Activated CD8-positive, alpha-beta T cell treated with anti-CD3 and anti-CD28 coated beads, Interleukin-2, amount 10 ng/mL, durations not matched to agents 7 days and 5 days (primary cell): Measurements from ENCODE around the gene C16orf46. TPM values are rescaled to one million over a fixed set of nuclear protein-coding genes. Genes with fewer than 3 reads are reported as not detected.
"Not testable (repeated sequence)": the region's sequence is repeated elsewhere in the genome, so short reads cannot be mapped to it uniquely, and the experiment has no call there.

Experiments used
- ATAC-seq: fragments of 150-1000 bp; cut with Tn5 transposase; one replicate; pipeline ENCODE4 v1.10.0; 2021; ENCODE audit warnings: moderate library complexity
- CTCF ChIA-PET: fragments of 350-600 bp; sonication (Branson Sonifier 250); formaldehyde crosslinking; loops from one replicate; lab custom pipeline; 2021; ENCODE audit warnings: antibody characterized with exemption; lab: Charles Lee
- POLR2A ChIA-PET: fragments of 350-600 bp; sonication (Branson Sonifier 250); formaldehyde crosslinking; loops from one replicate; lab custom pipeline; 2021; ENCODE audit warnings: antibody characterized with exemption; lab: Charles Lee
- DNase-seq: peaks from one replicate; pipeline ENCODE4 v3.0.0-alpha.2; 2020
- H3K27ac Mint-ChIP-seq: one replicate; pipeline ENCODE4 v1.8.0; 2021; ENCODE audit warnings: mild to moderate bottlenecking, mixed read lengths
- H3K27me3 Mint-ChIP-seq: one replicate; pipeline ENCODE4 v1.8.0; 2021; ENCODE audit warnings: low read depth, mixed read lengths
- H3K36me3 Mint-ChIP-seq: one replicate; pipeline ENCODE4 v1.8.0; 2021; ENCODE audit warnings: low read depth, mixed read lengths
- H3K4me1 Mint-ChIP-seq: one replicate; pipeline ENCODE4 v1.8.0; 2021; ENCODE audit warnings: low read depth, mixed read lengths
- H3K4me3 Mint-ChIP-seq: one replicate; pipeline ENCODE4 v1.8.0; 2021; ENCODE audit warnings: mild to moderate bottlenecking, mixed read lengths
- H3K9me3 Mint-ChIP-seq: one replicate; pipeline ENCODE4 v1.8.0; 2022; ENCODE audit warnings: mixed read lengths; ENCODE audit not compliant: insufficient read depth
- total RNA-seq, 2 experiments: library from RNA; stranded (reverse); gene quantifications; one replicate each; pipeline ENCODE4 v1.2.3, GENCODE V29; 2021

C16orf46 gene
- under 1 TPM in 1 of 2 experiments, not detected in 1; 0.23 TPM for total RNA-seq

DNA sequence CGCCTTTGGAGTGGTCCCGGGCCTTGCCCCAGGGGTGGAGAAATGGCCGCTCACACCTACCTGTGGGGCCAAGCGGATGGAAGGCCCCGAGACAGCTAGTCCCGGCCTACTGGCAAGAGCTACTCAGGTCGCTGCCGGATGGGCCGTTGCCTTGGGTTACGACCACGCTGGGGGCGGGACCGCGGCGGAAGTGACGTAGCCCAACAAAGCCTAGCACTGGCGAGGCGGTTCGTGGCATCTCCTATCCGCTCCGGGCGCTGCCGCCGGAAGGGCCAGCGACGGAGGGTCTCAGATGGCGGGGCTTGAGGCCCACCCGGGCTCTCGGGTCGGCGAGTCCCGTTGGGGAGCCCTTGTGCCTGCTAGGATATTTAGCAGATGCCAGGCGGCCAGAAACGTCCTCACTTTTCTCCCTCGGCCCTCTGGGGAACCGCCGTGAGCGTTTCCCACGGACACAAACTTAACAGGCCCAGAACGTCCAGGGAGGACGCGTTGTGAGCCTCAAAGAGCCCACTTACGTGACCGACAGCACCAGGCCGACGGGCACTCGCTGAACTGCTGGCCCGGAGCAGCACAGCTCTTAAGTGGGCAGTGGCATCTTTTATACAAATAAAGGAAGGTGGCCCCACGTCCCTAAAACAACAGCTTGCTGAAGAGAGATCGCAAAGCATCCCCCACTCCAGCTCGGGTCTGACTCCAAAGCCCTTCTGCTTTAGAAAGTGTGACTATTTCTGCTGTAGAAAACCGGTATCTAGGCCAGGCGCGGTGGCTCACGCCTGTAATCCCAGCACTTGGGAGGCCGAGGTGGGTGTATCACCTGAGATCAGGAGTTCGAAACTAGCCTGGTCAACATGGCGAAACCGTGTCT lies at the start of gene C16orf46:
Gene C16orf46, minus strand, starts transcription at position 163 of the 865 bp plus-strand sequence. CDS start 13,283 bp downstream, outside the sequence.
- Mint-ChIP-seq H3K4me1 (peaks cover 6% of the 10 kb centered on the region), H3K4me3 (peak within 1 kb of the TSS; percentile 5), H3K27me3 (no peaks in the 10 kb centered on the region), H3K36me3 (no peaks in the 10 kb centered on the region), H3K27ac (peak within 1 kb of the TSS; percentile 25), H3K9me3 (no peaks in the 10 kb centered on the region)
- DNase-seq, result peak; percentile 98
- peak; percentile 90 for ATAC-seq
- CTCF ChIA-PET, result interaction anchor here (0.6 to 9.0 kb wide), 10 partner anchors 11 to 550 kb away, joined by 3 to 107 read pairs (median 4); partner anchors contain the start of gene ATMIN
- POLR2A ChIA-PET, result interaction anchor here (0.9 to 2.7 kb wide), 9 partner anchors 11 to 237 kb away, joined by 3 to 29 read pairs (median 7); partner anchors contain the start of genes ATMIN, CENPN, CMC2 and GAN

- Mint-ChIP-seq H3K4me3 (no peak overlapping the region), H3K27ac (no peak overlapping the region), H3K36me3 (no peaks in the 10 kb centered on the region), H3K27me3 (peaks cover 5% of the 10 kb centered on the region), H3K9me3 (no peaks in the 10 kb centered on the region), H3K4me1 (no peaks in the 10 kb centered on the region)
- POLR2A ChIA-PET, result no interaction called here
- DNase-seq, result no peak
- CTCF ChIA-PET, result no interaction called here
- no peak for ATAC-seq
Measured at GRCh38 chr16:81123092-81123852, 46.2 kb upstream of the C16orf46 start.

- no peaks in the 10 kb centered on the region for H3K4me1 Mint-ChIP-seq
- ChIA-PET CTCF (interaction anchor here (0.5 kb wide), 1 partner anchor 40 kb away, joined by 3 read pairs; no protein-coding TSS in a partner anchor), POLR2A (no interaction called here)
- no peak for ATAC-seq
- H3K27ac Mint-ChIP-seq, result no peak overlapping the region
- no peaks in the 10 kb centered on the region for H3K9me3 Mint-ChIP-seq
- no peak for DNase-seq
- H3K36me3 Mint-ChIP-seq, result no peaks in the 10 kb centered on the region
- H3K4me3 Mint-ChIP-seq, result no peak overlapping the region
- H3K27me3 Mint-ChIP-seq, result peaks cover 5% of the 10 kb centered on the region
Measured at GRCh38 chr16:81121474-81121990, 44.5 kb upstream of the C16orf46 start.

- Mint-ChIP-seq H3K27ac (no peak overlapping the region), H3K4me3 (no peak overlapping the region), H3K9me3 (no peaks in the 10 kb centered on the region), H3K4me1 (no peaks in the 10 kb centered on the region), H3K36me3 (no peaks in the 10 kb centered on the region), H3K27me3 (peaks cover 4% of the 10 kb centered on the region)
- ChIA-PET CTCF (no interaction called here), POLR2A (no interaction called here)
- DNase-seq (no peak), ATAC-seq (no peak)
Measured at GRCh38 chr16:81117436-81117835, 40.4 kb upstream of the C16orf46 start.

DNA sequence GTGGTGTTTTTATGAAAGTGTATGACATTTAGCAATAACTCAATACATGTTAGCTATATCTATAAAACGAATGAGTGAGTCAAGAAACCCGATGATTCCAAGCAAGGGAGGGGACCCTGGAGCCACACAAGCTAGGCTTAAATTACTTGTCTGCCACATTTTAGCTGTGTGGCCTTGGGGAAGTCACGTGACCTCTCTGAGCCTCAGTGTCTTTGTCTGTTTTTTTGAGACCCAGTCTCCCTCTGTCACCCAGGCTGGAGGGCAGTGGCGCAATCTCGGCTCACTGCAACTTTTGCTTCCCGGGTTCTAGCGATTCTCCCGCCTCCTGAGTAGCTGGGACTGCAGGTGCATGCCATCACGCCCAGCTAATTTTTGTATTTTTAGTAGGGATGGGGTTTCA lies 39.2 kb upstream of the C16orf46 start:
- ChIA-PET POLR2A (no interaction called here), CTCF (no interaction called here)
- no peak overlapping the region for H3K4me3 Mint-ChIP-seq
- DNase-seq (no peak), ATAC-seq (no peak)
- H3K9me3 Mint-ChIP-seq, result no peaks in the 10 kb centered on the region
- H3K27me3 Mint-ChIP-seq, result peaks cover 7% of the 10 kb centered on the region
- no peaks in the 10 kb centered on the region for H3K36me3 Mint-ChIP-seq
- H3K27ac Mint-ChIP-seq, result no peak overlapping the region
- H3K4me1 Mint-ChIP-seq, result no peaks in the 10 kb centered on the region

GRCh38 chr16:81112453-81112852 lies 35.4 kb upstream of the C16orf46 start:
- H3K36me3 Mint-ChIP-seq, result no peaks in the 10 kb centered on the region
- H3K27ac Mint-ChIP-seq, result no peak overlapping the region
- ATAC-seq (no peak), DNase-seq (no peak)
- POLR2A ChIA-PET, result no interaction called here
- H3K9me3 Mint-ChIP-seq, result no peaks in the 10 kb centered on the region
- H3K4me3 Mint-ChIP-seq, result no peak overlapping the region
- CTCF ChIA-PET, result no interaction called here
- peaks cover 4% of the 10 kb centered on the region for H3K27me3 Mint-ChIP-seq
- no peaks in the 10 kb centered on the region for H3K4me1 Mint-ChIP-seq

DNA sequence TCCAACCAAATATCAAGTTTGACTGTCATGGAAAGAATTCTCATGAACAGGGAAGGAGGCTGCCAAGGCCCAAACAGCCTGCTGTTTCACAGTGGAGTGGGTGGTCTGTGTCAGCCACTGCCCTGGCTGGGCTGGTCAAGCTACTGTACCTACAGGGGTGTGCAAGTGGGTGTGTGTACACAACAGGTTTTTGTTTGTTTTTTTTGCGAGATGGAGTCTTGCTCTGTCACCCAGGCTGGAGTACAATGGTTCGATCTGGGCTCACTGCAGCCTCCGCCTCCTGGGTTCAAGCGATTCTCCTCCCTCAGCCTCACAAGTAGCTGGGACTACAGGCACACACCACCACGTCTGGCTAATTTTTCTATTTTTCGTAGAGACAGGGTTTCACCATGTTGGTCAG lies 32.2 kb upstream of the C16orf46 start:
- H3K9me3 Mint-ChIP-seq, CTCF ChIA-PET, ATAC-seq, POLR2A ChIA-PET, H3K4me3 Mint-ChIP-seq, H3K4me1 Mint-ChIP-seq, H3K27me3 Mint-ChIP-seq, DNase-seq, H3K36me3 Mint-ChIP-seq, H3K27ac Mint-ChIP-seq: not testable (repeated sequence)

- Mint-ChIP-seq H3K4me1 (no peaks in the 10 kb centered on the region), H3K9me3 (no peaks in the 10 kb centered on the region), H3K27ac (no peak overlapping the region), H3K27me3 (peaks cover 8% of the 10 kb centered on the region), H3K36me3 (no peaks in the 10 kb centered on the region), H3K4me3 (no peak overlapping the region)
- ATAC-seq (no peak), DNase-seq (no peak)
- ChIA-PET POLR2A (no interaction called here), CTCF (no interaction called here)
Measured at GRCh38 chr16:81107511-81107910, 30.5 kb upstream of the C16orf46 start.

GRCh38 chr16:81106826-81107503 lies 29.9 kb upstream of the C16orf46 start:
- Mint-ChIP-seq H3K27me3 (peaks cover 4% of the 10 kb centered on the region), H3K9me3 (no peaks in the 10 kb centered on the region), H3K27ac (no peak overlapping the region), H3K4me1 (no peaks in the 10 kb centered on the region), H3K4me3 (no peak overlapping the region), H3K36me3 (no peaks in the 10 kb centered on the region)
- DNase-seq, result no peak
- POLR2A ChIA-PET, result no interaction called here
- no peak for ATAC-seq
- CTCF ChIA-PET, result no interaction called here

DNA sequence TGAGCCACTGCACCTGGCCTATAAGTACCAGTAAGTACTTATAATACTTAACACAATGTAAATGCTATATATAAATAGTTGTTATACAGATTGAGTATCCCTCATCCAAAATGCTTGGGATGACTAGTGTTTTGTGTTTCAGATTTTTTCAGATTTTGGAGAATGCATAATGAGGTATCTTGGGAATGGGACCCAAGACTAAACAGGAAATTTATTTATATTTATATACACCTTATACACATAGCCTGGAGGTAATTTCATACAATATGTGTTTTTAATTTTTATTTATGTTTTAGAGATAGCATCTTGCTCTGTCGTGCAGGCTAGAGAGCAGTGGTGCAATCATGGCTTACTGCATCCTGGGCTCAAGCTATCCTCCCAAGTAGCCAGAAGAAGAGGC lies 28.9 kb upstream of the C16orf46 start:
- no peak overlapping the region for H3K27ac Mint-ChIP-seq
- DNase-seq (no peak), ATAC-seq (no peak)
- H3K9me3 Mint-ChIP-seq, result no peaks in the 10 kb centered on the region
- CTCF ChIA-PET, result no interaction called here
- no peak overlapping the region for H3K4me3 Mint-ChIP-seq
- POLR2A ChIA-PET, result no interaction called here
- H3K36me3 Mint-ChIP-seq, result no peaks in the 10 kb centered on the region
- H3K27me3 Mint-ChIP-seq, result peaks cover 4% of the 10 kb centered on the region
- H3K4me1 Mint-ChIP-seq, result no peaks in the 10 kb centered on the region

- no peak for DNase-seq
- ATAC-seq, result no peak
- H3K27me3 Mint-ChIP-seq, result peaks cover 4% of the 10 kb centered on the region
- no peaks in the 10 kb centered on the region for H3K36me3 Mint-ChIP-seq
- H3K27ac Mint-ChIP-seq, result no peak overlapping the region
- no peak overlapping the region for H3K4me3 Mint-ChIP-seq
- no peaks in the 10 kb centered on the region for H3K9me3 Mint-ChIP-seq
- POLR2A ChIA-PET, result no interaction called here
- H3K4me1 Mint-ChIP-seq, result peaks cover 5% of the 10 kb centered on the region
- CTCF ChIA-PET, result interaction anchor here (0.7 kb wide), 1 partner anchor 66 kb away, joined by 3 read pairs; the partner anchor contains the start of gene ATMIN
Measured at GRCh38 chr16:81101702-81102101, 24.7 kb upstream of the C16orf46 start.
